ENCODE measurements around the gene DOK5.

Gene DOK5

DNA sequence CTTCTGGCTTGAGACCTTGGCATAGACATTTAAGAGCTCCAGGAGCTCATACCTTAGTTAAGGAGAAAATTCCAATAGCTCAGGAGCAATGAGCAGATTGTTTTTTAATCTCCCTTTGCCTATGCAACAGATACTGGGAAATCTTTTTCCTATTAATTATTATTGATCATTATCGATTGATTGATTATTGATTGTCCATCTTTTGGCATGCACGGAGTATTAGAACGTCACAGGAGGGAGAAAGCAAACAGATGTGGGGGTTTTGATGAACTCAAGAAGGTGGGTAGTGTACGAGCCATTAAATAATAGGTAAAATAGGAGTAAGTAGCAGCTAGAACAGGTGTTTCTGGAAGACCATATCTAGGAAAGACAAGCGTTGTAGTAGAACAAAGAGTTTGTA, 205.0 kb downstream of the DOK5 start:
- in situ Hi-C loops (cut with HindIII; ENCODE audit: low sequenced_read_pairs): loop anchor here (5.0 kb wide), 1 partner anchor 1652 kb away; no protein-coding TSS in a partner anchor

DNA sequence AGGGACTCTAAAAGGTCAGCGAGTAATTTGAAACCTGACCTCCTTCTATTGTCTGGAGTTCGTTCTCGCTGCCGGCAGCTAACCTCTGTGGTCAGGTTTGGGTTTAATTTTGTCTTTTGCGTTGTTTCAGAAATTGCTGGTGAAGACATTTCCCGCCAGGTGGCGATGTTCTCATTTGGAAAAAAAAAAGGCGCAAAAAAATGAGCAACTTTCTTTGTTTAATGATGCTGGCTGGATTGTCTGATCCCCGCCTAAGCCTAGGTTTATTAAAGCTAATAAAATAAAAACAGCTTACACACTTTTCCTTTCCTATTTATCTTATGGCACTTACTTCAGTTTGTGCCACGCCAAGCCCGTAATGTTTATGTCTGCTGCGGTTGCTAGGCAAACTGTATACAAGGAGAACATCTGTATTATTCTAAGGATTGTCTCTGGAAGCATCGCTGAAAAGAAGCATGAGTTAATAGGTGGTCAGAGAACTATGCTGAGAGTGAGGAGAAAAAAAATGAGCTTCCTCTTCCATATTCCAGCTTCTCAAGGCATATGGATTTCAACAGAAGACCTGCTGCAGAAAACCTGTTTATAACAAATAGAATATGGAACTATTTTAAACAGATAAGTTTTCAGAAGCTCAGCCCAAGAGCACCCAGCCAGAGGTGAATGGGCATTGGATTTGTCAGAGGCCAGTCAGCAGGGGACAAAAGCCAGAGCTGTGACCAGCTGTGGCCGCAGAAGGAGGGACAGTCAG, 205.7 kb downstream of the DOK5 start:
- in situ Hi-C loops (cut with HindIII; ENCODE audit: low sequenced_read_pairs): loop anchor here (5.0 kb wide), 1 partner anchor 1651 kb away; no protein-coding TSS in a partner anchor

DNA sequence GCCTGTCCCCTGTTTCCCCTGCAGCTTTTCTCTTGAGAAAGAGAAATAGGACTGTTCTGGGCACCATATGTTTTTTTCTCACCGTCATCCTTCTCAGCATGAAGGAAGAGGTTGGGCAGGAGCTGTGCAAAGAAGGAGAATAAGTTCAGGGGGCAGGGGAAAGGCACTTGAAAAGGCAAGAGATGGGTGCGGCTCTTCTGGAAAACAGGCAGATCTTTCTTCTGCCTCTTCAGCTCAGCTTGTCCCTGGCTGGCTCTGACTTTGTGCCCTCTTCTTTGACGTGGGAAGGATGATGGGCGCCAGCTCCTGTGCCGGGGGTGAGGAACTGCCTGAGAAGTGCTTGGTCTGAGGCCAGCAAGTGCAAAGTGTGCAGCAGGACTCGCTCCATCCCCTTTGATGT, 206.5 kb downstream of the DOK5 start:
- in situ Hi-C loops (cut with HindIII; ENCODE audit: low sequenced_read_pairs): loop anchor here (5.0 kb wide), 1 partner anchor 1650 kb away; no protein-coding TSS in a partner anchor

DNA sequence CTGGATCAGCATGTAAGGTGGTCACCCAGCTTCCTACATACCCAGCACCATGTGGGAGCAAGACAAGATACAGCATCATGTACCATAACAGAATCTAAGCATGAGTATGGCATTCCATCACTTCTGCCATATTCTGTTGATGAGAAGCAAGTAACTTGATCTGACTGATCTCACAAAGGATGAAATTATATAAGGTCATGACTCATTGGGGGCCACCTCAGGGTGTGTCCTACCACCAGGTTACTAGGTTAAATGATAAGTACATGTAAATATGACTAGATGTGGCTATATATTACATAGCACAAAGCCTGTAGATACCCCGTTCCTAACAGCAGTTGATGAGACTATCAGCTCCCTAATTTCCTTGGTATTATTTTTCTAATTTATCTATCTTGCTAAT, 213.1 kb downstream of the DOK5 start:
- in situ Hi-C loops (cut with HindIII; ENCODE audit: low sequenced_read_pairs): no loop called here

DNA sequence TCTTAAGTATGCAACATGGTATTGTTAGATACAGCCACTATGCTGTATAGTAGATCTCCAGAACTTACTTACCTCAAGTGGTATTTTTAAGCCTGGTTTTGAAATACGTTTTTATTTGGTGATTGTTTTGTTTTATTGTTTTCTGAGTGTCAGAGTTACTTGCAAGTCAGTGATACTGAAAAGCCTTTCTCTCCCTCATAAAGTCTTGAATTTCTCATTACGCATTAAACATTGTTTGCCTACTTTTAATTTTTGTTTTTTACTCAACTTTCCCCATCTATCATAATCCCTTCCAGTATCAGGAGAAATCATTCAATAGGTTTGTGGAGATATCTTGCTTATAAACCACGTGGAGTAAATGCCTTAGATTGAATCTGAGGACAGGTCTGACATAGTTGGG, 214.9 kb downstream of the DOK5 start:
- in situ Hi-C loops (cut with HindIII; ENCODE audit: low sequenced_read_pairs): no loop called here

DNA sequence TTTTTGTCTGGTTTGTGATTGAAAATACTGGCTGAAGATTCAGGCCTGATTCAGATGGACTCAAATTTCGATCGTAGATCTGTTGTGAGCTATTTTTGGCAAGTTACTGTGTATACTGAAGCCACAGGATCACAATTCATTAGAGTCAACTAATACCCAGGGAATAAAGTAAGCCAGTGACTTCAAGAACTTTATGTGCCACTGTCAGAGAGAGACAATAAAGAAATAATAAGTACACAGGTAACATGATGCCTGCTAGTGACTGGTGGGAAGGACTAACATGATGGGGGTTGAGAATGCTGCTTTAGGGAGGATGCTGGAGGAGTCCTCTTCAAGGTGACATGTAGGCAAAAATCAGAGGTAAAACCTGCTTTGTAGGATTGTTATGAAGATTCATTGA, 215.9 kb downstream of the DOK5 start:
- in situ Hi-C loops (cut with HindIII; ENCODE audit: low sequenced_read_pairs): no loop called here

DNA sequence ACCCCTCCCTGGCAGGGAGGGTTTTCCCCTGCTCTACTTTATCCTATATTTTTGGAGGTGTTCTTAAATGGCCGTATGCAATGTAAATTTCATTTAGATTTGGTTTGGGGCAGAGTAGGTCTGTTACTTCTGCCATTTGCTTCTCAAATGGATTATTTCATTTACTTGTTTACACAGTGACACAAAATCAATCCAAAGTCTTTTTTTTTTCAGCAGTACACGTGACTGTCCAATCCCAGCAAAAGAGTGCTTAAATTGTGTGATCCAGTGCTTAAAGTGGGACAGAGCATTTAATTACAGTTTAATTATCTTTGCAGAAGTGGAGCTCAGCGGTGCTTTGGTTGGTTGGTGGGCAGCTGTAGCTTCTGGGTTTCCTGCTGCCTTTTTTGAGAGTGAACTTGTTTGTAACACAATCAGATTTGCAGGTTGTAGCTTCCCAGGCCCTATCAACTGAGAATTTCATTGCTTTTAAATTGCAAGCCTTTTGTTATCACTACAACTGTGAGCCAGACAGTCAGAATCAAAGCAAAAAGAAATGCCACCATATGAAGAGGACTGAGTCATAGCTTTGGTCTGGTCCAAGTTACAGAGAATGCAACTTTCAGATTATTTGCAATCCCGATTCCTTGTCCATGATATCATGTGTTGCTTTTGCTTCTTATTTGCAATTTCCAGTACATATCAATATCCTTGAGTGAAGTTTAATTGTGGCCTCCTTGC, 216.9 kb downstream of the DOK5 start:
- in situ Hi-C loops (cut with HindIII; ENCODE audit: low sequenced_read_pairs): no loop called here

DNA sequence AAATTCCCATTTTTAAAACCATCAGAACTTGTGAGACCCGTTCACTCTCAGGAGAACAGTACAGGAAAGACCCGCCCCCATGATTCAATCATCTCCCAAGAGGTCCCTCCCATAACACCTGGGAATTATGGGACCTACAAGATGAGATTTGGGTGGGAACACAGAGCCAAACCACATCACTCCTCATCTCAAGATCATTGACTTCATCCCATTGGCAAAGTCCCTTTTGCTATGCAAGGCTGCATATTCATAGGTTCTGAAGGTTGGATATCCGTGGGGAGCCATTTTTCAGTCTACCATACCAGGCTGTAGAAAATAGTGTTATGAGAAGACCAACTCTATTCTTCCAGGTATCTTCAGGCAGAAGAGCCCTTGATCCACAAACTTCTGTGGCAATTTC, 219.1 kb downstream of the DOK5 start:
- in situ Hi-C loops (cut with HindIII; ENCODE audit: low sequenced_read_pairs): no loop called here

DNA sequence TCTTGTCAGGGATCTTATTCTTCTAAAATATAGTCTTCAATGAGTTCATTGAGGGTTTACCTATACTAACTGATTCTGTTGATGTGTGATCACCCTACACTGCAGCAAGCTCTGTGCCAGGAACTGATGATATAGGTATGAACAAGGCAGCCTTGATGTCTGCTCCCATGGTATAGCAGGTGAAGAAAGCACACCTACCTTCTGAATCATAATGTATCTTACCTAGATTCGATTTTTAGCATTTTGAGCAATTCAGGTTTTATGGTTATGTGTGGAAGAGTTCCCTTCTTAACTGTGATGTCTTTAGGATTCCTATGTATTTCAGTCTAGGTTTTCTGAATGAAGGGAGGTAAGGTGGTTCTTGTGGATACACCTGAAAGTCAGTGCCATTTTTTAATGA, 223.0 kb downstream of the DOK5 start:
- in situ Hi-C loops (cut with HindIII; ENCODE audit: low sequenced_read_pairs): no loop called here
